HG03520 (cell line): ENCODE measurements around the gene MYLK.
"Not testable (repeated sequence)": the region's sequence is repeated elsewhere in the genome, so short reads cannot be mapped to it uniquely, and the experiment has no call there.

Source experiments
- ATAC-seq: cut with Tn5 transposase; IDR thresholded peaks from one replicate; pipeline ENCODE4 v1.9.1; 2021; ENCODE audit warnings: mild to moderate bottlenecking, moderate library complexity; ENCODE audit not compliant: unreplicated experiment

The MYLK gene

DNA sequence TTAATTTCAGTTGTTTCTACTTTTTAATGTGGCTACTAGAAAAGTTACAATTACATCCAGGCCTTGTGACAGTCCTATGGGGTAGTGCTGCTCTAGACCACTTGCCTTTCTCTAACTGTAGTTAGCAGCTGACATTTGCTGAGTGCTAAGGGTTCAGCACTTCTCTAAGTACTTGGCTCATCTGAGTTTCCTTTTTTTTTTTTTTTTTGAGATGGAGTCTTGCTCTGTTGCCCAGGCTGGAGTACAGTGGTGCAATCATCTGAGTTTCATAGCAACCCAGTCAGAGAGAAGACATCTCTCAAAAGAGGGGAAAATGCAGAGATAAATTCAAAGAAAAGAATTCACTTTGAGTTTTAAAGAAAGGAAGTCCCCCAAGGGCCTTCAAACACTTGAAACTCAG is 130.8 kb downstream of the MYLK start:
- no peak for ATAC-seq

GRCh38 chr3:123752228-123752627 is 131.9 kb downstream of the MYLK start:
- ATAC-seq: no peak

- no peak for ATAC-seq
These were observed 132.7 kb downstream of the MYLK start for GRCh38 chr3:123751433-123751832.

GRCh38 chr3:123750659-123751420 is 133.3 kb downstream of the MYLK start:
- ATAC-seq: no peak

GRCh38 chr3:123750209-123750608 is 133.9 kb downstream of the MYLK start:
- ATAC-seq: no peak

GRCh38 chr3:123749711-123750110 is 134.4 kb downstream of the MYLK start:
- ATAC-seq: no peak

DNA sequence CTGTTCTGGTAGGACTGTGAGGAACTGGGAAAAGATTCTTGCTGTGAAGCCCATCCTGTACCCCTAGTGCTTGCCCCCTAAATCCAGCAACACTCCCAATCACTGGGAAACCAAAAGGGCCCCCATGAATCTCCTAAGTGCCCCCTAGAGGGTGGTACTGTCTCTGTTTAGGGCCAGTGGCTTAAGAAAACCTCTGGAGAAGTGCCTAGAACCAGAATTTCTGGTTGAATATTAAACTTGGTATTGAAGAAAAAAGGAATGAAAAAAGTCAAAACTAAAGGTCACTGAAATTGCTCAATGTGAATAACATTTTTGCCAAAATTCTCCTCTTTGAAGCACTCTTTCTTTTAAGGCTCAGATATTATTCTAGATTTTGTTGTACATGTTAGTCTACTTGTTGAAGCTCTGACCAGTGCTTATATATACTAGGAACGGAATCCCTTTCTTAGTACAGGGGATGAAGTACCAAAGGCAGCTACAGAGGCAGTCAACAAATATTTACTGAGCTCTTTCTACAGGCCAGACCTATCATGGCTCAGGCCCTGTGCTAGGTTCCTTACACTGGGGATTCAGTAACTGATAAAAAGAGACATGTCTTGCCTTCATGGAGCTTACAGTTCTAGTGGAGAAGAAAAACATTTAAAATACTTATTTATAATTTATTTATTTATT is 138.8 kb downstream of the MYLK start:
- ATAC-seq: no peak

DNA sequence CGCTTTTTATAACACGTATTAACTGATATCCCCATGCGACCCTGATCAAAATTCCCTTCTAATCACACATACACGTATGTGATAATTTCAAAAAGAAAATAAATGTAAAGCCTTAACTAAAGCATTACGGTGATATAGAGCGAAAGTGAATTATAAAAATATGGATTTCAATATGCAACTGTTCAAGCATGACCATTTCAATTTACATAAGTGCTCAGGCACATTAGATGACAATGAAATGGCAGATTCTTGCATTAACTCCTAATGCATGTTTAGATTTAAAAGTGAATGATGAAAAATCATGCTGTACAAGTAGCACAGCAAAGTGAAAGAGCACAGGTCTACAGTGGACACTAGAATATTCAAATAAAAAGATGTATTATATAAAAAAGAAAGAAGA is 140.1 kb downstream of the MYLK start:
- no peak for ATAC-seq

GRCh38 chr3:123743121-123743520 is 141.0 kb downstream of the MYLK start:
- no peak for ATAC-seq

- no peak for ATAC-seq
These were observed 143.1 kb downstream of the MYLK start for GRCh38 chr3:123741041-123741511.

- no peak for ATAC-seq
These were observed 143.7 kb downstream of the MYLK start for GRCh38 chr3:123740391-123740822.

DNA sequence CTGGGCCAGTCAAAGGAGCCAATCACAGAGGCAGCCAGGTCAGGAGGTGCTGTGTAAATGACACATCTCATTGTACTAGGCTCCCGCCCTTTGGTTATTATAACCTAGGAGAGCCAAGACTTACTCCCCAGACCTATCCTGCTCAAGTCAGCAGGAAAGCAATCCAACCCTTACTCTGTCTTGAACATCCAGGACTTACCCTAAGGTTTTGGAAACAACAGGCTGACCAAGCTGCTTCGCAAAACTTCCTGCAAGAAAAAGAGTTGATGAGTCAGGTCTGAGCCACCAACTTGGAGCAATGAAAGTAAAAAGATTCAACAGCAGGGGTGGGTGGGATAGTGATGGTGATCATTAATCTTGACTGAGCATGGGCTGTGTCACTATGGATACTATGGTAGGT is 144.4 kb downstream of the MYLK start:
- ATAC-seq: no peak

DNA sequence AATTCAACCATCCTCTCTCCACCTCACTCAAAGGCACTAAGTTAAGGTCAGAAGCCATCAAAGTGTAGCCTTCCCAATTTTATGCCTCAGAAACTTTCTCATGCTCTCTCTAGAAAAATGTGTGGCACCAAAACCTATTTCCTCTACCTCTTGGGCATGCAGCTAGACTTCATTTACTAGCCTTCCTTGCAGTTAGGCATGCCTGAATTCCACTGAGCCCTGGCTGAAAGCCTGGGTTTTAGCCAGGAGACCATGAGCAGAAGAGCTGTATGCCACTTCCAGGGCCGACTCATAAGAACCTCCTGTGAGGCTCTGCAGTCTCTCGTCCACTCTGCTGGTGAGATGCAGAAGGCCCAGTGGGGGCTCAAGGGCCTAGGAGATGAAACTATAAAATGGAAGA is 145.0 kb downstream of the MYLK start:
- ATAC-seq: no peak

DNA sequence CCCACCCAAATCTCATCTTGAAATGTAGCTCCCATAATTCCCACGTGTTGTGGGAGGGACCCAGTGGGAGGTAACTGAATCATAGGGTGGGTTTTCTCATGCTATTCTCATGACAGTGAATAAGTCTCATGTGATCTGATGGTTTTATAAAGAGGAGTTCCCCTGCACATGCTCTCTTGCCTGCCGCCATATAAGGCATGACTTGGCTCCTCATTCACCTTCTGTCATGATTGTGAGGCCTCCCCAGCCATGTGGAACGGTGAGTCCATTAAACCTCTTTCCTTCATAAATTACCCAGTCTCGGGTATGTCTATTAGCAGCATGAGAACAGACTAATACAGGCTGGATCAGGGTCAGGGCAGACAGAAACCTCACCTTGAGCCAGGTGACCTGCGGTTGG is 145.6 kb downstream of the MYLK start:
- ATAC-seq: not testable (repeated sequence)

DNA sequence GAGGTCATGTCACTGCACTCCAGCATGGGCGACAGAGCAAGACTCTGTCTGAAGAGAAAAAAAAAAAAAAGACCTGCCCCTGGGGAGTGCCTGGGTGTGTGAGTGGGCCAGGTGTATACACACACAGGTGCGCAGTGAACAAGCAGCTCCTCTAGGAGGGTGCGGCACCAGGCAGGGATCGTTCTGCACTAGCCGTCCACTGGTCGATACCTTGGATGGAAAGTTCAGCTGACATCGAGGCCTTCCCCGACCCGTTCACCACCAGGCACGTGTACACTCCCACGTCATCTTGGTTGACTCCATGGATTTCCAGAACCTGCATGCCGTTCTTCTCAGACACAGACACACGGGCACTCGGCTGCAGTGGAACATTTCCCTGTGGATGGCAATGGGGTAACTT is 147.0 kb downstream of the MYLK start:
- no peak for ATAC-seq

DNA sequence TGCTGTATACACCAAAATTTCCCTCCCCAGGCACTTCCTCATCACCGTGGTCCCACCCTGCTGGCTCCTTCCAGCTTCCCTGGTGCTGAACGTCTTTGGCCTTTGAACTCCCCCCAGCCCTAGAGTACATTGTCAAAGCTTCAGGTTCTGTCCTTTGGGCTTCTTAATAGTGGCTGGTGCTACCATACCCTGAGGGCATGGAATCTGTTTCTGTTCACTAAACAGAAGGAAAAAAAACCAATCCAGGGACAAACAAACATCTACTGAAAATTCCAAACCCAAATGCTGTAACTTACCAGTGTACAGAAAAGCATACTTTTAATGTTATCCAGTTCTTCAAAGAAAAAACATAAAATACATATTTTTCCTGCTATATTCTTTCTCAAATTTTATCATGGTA is 148.7 kb downstream of the MYLK start:
- ATAC-seq: no peak

GRCh38 chr3:123734527-123734902 is 149.6 kb downstream of the MYLK start:
- no peak for ATAC-seq

GRCh38 chr3:123733805-123734526 is 150.2 kb downstream of the MYLK start:
- ATAC-seq: no peak

GRCh38 chr3:123733341-123733740 is 150.8 kb downstream of the MYLK start:
- no peak for ATAC-seq

DNA sequence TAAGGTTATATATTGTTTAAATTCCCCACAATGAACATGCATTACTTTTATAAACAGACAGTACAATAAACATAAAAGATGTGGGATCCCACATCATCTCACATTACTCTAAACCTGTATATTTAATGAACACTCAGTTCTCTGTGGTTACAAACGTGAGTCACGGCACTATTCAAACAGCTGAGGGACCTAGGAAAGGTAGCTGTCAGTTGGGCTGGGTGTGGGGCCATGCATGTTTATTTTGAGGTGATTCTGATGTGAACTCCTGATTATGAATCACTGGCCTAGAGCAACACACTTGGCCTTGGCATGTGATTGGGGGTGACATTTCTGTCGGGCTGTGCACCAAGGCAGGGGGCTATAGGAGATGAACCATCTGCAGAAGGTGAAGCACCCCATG is 151.7 kb downstream of the MYLK start:
- ATAC-seq: no peak

DNA sequence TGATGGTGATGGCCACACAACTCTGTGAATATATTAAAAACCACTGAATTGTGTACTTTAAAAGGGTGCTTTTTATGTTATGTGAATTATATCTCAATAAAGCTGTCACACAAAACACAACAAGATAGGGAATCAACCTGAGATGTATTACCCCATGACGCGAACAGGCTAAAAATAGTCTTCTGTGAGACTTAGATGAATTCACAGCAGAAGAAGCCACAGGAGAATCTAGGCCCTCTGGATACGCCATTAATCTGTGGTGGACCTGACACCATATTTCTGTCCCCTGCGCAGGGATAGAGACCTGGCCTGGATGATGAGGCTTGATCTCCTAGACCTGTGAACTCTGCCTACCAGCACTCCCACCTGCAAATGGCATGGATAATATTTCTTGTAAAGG is 153.3 kb downstream of the MYLK start:
- ATAC-seq: no peak

GRCh38 chr3:123728991-123729390 is 155.1 kb downstream of the MYLK start:
- no peak for ATAC-seq
